Measurements from ENCODE around the gene OPN1LW. TPM values are rescaled to one million over a fixed set of nuclear protein-coding genes. Genes with fewer than 3 reads are reported as not detected.
A peak's percentile ranks its signal among the peaks of the same experiment; 100 is the strongest.
"Not testable (repeated sequence)": the region's sequence is repeated elsewhere in the genome, so short reads cannot be mapped to it uniquely, and the experiment has no call there.

The OPN1LW gene
- not detected for total RNA-seq
- not detected for polyA plus RNA-seq (ENCODE audit: insufficient read length in 2 of 2)
- long read RNA-seq, donor 1: 0 reads
- long read RNA-seq, donor 2: 0 reads
- long read RNA-seq, donor 3: 0 reads
- long read RNA-seq, donor 4: 0 reads

- DNase-seq (ENCODE audit: low read depth in 4 of 6, low spot score in 6 of 6); H3K27me3 ChIP-seq (ENCODE audit: control insufficient read depth, insufficient read depth, low read length): not testable (repeated sequence)
Measured at GRCh38 chrX:154144010-154144409, at the start of gene OPN1LW. OPN1LW (plus strand) TSS chrX:154144243; CDS start chrX:154144284, 41 bp downstream.

GRCh38 chrX:154094833-154095232 is 49.2 kb upstream of the OPN1LW start:
- Histone ChIP-seq H3K27me3 (ENCODE audit: control insufficient read depth, insufficient read depth, low read length) (no peaks in the 10 kb centered on the region), H3K9me3 (ENCODE audit: control insufficient read depth, insufficient read depth, low read length) (no peaks in the 10 kb centered on the region), H3K4me1 (ENCODE audit: control insufficient read depth, insufficient read depth, low read length) (peaks cover 24% of the 10 kb centered on the region), H3K4me3 (ENCODE audit: low read depth, low read length) (no peak overlapping the region), H3K36me3 (ENCODE audit: control insufficient read depth, insufficient read depth, low read length) (no peaks in the 10 kb centered on the region), H3K27ac (ENCODE audit: low read depth, low read length) (no peak overlapping the region)
- WGBS (ENCODE audit: insufficient coverage): 57% methylated on average over 4 of the region's 6 CpGs
- DNase-seq (ENCODE audit: low read depth in 4 of 6, low spot score in 6 of 6): no peak

More at GRCh38 chrX:154144010-154144409, at the start of gene OPN1LW:
- H3K27ac ChIP-seq (ENCODE audit: low read depth, low read length); H3K4me1 ChIP-seq (ENCODE audit: control insufficient read depth, insufficient read depth, low read length); H3K36me3 ChIP-seq (ENCODE audit: control insufficient read depth, insufficient read depth, low read length); H3K9me3 ChIP-seq (ENCODE audit: control insufficient read depth, insufficient read depth, low read length); H3K4me3 ChIP-seq (ENCODE audit: low read depth, low read length): not testable (repeated sequence)
- WGBS (ENCODE audit: insufficient coverage): 95% methylated on average over 5 of the region's 15 CpGs

- Histone ChIP-seq H3K9me3 (ENCODE audit: control insufficient read depth, insufficient read depth, low read length) (no peaks in the 10 kb centered on the region), H3K27me3 (ENCODE audit: control insufficient read depth, insufficient read depth, low read length) (no peaks in the 10 kb centered on the region), H3K4me1 (ENCODE audit: control insufficient read depth, insufficient read depth, low read length) (peaks cover 24% of the 10 kb centered on the region), H3K27ac (ENCODE audit: low read depth, low read length) (peak overlapping the region; percentile 84), H3K36me3 (ENCODE audit: control insufficient read depth, insufficient read depth, low read length) (no peaks in the 10 kb centered on the region), H3K4me3 (ENCODE audit: low read depth, low read length) (peak overlapping the region; percentile 71)
- WGBS (ENCODE audit: insufficient coverage): 33% methylated on average over 20 of the region's 31 CpGs
- DNase-seq (ENCODE audit: low read depth in 4 of 6, low spot score in 6 of 6): no peak
Measured at GRCh38 chrX:154096140-154097002, 47.7 kb upstream of the OPN1LW start.

GRCh38 chrX:154097003-154097588 is 46.9 kb upstream of the OPN1LW start:
- Histone ChIP-seq H3K27ac (ENCODE audit: low read depth, low read length) (peak overlapping the region; percentile 84), H3K36me3 (ENCODE audit: control insufficient read depth, insufficient read depth, low read length) (no peaks in the 10 kb centered on the region), H3K9me3 (ENCODE audit: control insufficient read depth, insufficient read depth, low read length) (no peaks in the 10 kb centered on the region), H3K4me3 (ENCODE audit: low read depth, low read length) (peak overlapping the region; percentile 71), H3K4me1 (ENCODE audit: control insufficient read depth, insufficient read depth, low read length) (peaks cover 20% of the 10 kb centered on the region), H3K27me3 (ENCODE audit: control insufficient read depth, insufficient read depth, low read length) (no peaks in the 10 kb centered on the region)
- peak in 5 of 6 donors; percentile 22 to 94 (median 63) for DNase-seq (ENCODE audit: low read depth in 4 of 6, low spot score in 6 of 6)
- WGBS (ENCODE audit: insufficient coverage): 23% methylated on average over 69 of the region's 80 CpGs

- Histone ChIP-seq H3K4me3 (ENCODE audit: low read depth, low read length) (peak within 1 kb of the TSS; percentile 71), H3K9me3 (ENCODE audit: control insufficient read depth, insufficient read depth, low read length) (no peaks in the 10 kb centered on the region), H3K36me3 (ENCODE audit: control insufficient read depth, insufficient read depth, low read length) (no peaks in the 10 kb centered on the region), H3K27me3 (ENCODE audit: control insufficient read depth, insufficient read depth, low read length) (no peaks in the 10 kb centered on the region), H3K27ac (ENCODE audit: low read depth, low read length) (peak within 1 kb of the TSS; percentile 84), H3K4me1 (ENCODE audit: control insufficient read depth, insufficient read depth, low read length) (peaks cover 20% of the 10 kb centered on the region)
- DNase-seq (ENCODE audit: low read depth in 4 of 6, low spot score in 6 of 6): peak; percentile 68 to 97 (median 86)
- WGBS (ENCODE audit: insufficient coverage): 26% methylated on average over 74 of the region's 75 CpGs
Measured at GRCh38 chrX:154097589-154098541, 46.2 kb upstream of the OPN1LW start, which contains the start of gene MECP2. MECP2 (minus strand) TSS chrX:154097717.

GRCh38 chrX:154098551-154098950 is 45.5 kb upstream of the OPN1LW start:
- Histone ChIP-seq H3K27me3 (ENCODE audit: control insufficient read depth, insufficient read depth, low read length) (no peaks in the 10 kb centered on the region), H3K4me1 (ENCODE audit: control insufficient read depth, insufficient read depth, low read length) (peaks cover 20% of the 10 kb centered on the region), H3K4me3 (ENCODE audit: low read depth, low read length) (no peak overlapping the region), H3K27ac (ENCODE audit: low read depth, low read length) (peak overlapping the region; percentile 82), H3K36me3 (ENCODE audit: control insufficient read depth, insufficient read depth, low read length) (no peaks in the 10 kb centered on the region), H3K9me3 (ENCODE audit: control insufficient read depth, insufficient read depth, low read length) (no peaks in the 10 kb centered on the region)
- WGBS (ENCODE audit: insufficient coverage): no CpG with 5 or more reads among the region's 2 CpGs
- DNase-seq (ENCODE audit: low read depth in 4 of 6, low spot score in 6 of 6): peak in 2 of 6 donors; percentile 10 to 14

GRCh38 chrX:154113729-154114128 is 30.3 kb upstream of the OPN1LW start:
- 56% methylated on average over 2 of the region's 6 CpGs for WGBS (ENCODE audit: insufficient coverage)
- DNase-seq (ENCODE audit: low read depth in 4 of 6, low spot score in 6 of 6): no peak
- H3K4me3 ChIP-seq (ENCODE audit: low read depth, low read length): no peak overlapping the region
- peaks cover 12% of the 10 kb centered on the region for H3K4me1 ChIP-seq (ENCODE audit: control insufficient read depth, insufficient read depth, low read length)
- H3K36me3 ChIP-seq (ENCODE audit: control insufficient read depth, insufficient read depth, low read length): no peaks in the 10 kb centered on the region
- H3K9me3 ChIP-seq (ENCODE audit: control insufficient read depth, insufficient read depth, low read length): peaks cover 2% of the 10 kb centered on the region
- H3K27ac ChIP-seq (ENCODE audit: low read depth, low read length): no peak overlapping the region
- no peaks in the 10 kb centered on the region for H3K27me3 ChIP-seq (ENCODE audit: control insufficient read depth, insufficient read depth, low read length)

GRCh38 chrX:154114652-154115051 is 29.4 kb upstream of the OPN1LW start:
- H3K27me3 ChIP-seq (ENCODE audit: control insufficient read depth, insufficient read depth, low read length): no peaks in the 10 kb centered on the region
- H3K4me1 ChIP-seq (ENCODE audit: control insufficient read depth, insufficient read depth, low read length): peaks cover 12% of the 10 kb centered on the region
- peaks cover 2% of the 10 kb centered on the region for H3K9me3 ChIP-seq (ENCODE audit: control insufficient read depth, insufficient read depth, low read length)
- WGBS (ENCODE audit: insufficient coverage): 85% methylated on average over 4 of the region's 5 CpGs
- H3K36me3 ChIP-seq (ENCODE audit: control insufficient read depth, insufficient read depth, low read length): no peaks in the 10 kb centered on the region
- no peak overlapping the region for H3K4me3 ChIP-seq (ENCODE audit: low read depth, low read length)
- no peak overlapping the region for H3K27ac ChIP-seq (ENCODE audit: low read depth, low read length)
- DNase-seq (ENCODE audit: low read depth in 4 of 6, low spot score in 6 of 6): no peak

- 89% methylated on average over 8 of the region's 10 CpGs for WGBS (ENCODE audit: insufficient coverage)
- H3K4me1 ChIP-seq (ENCODE audit: control insufficient read depth, insufficient read depth, low read length): peaks cover 12% of the 10 kb centered on the region
- H3K36me3 ChIP-seq (ENCODE audit: control insufficient read depth, insufficient read depth, low read length): no peaks in the 10 kb centered on the region
- no peak overlapping the region for H3K27ac ChIP-seq (ENCODE audit: low read depth, low read length)
- H3K27me3 ChIP-seq (ENCODE audit: control insufficient read depth, insufficient read depth, low read length): no peaks in the 10 kb centered on the region
- peaks cover 3% of the 10 kb centered on the region for H3K9me3 ChIP-seq (ENCODE audit: control insufficient read depth, insufficient read depth, low read length)
- no peak overlapping the region for H3K4me3 ChIP-seq (ENCODE audit: low read depth, low read length)
- DNase-seq (ENCODE audit: low read depth in 4 of 6, low spot score in 6 of 6): no peak
Measured at GRCh38 chrX:154115071-154115470, 29.0 kb upstream of the OPN1LW start.
